H1 (cell line): Measurements from ENCODE around the gene FAT2.

ENCODE experiments used
- BACH1 ChIP-seq: IDR thresholded peaks from 2 replicates; pipeline ENCODE4 v1.6.1; 2012; ENCODE audit warnings: low read length, improper control_type of control experiment
- KDM1A ChIP-seq: fragments of 200-600, 300-600 bp; sonication (generic); IDR thresholded peaks from 2 replicates; pipeline ENCODE4 v1.7.1; 2016; ENCODE audit warnings: mild to moderate bottlenecking, low read length, borderline replicate concordance

- TF ChIP-seq KDM1A (no peak), BACH1 (no peak)
Measured at GRCh38 chr5:151637676-151638075, 46.5 kb upstream of the FAT2 start.
